ENCODE results near the gene CASQ2.
A peak's percentile ranks its signal among the peaks of the same experiment; 100 is the strongest.

Gene CASQ2

DNA sequence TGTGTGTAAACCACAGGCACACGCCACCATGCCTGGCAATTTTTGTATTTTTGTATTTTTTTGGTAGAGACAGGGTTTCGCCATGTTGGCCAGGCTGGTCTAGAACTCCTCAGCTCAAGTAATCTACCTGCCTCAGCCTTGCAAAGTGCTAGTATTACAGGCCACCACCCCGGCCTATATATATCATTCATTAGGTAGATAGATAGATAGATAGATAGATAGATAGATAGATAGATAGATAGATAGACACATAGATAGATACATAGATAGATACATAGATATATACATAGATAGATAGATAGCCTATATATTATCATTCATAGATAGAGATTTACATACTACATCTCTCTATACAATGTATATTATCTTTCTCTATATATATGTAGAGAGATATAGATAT, 80.8 kb downstream of the CASQ2 start:
- H3K4me3 ChIP-seq (ENCODE audit: low read depth, low read length): no peak overlapping the region
- no peak for DNase-seq (ENCODE audit: low read depth)
- TF ChIP-seq, protein P1, sequence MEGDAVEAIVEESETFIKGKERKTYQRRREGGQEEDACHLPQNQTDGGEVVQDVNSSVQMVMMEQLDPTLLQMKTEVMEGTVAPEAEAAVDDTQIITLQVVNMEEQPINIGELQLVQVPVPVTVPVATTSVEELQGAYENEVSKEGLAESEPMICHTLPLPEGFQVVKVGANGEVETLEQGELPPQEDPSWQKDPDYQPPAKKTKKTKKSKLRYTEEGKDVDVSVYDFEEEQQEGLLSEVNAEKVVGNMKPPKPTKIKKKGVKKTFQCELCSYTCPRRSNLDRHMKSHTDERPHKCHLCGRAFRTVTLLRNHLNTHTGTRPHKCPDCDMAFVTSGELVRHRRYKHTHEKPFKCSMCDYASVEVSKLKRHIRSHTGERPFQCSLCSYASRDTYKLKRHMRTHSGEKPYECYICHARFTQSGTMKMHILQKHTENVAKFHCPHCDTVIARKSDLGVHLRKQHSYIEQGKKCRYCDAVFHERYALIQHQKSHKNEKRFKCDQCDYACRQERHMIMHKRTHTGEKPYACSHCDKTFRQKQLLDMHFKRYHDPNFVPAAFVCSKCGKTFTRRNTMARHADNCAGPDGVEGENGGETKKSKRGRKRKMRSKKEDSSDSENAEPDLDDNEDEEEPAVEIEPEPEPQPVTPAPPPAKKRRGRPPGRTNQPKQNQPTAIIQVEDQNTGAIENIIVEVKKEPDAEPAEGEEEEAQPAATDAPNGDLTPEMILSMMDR (IDR thresholded peaks at IDR 0.05; ENCODE audit: insufficient read depth, low read depth, low read length, missing control alignments): no peak

DNA sequence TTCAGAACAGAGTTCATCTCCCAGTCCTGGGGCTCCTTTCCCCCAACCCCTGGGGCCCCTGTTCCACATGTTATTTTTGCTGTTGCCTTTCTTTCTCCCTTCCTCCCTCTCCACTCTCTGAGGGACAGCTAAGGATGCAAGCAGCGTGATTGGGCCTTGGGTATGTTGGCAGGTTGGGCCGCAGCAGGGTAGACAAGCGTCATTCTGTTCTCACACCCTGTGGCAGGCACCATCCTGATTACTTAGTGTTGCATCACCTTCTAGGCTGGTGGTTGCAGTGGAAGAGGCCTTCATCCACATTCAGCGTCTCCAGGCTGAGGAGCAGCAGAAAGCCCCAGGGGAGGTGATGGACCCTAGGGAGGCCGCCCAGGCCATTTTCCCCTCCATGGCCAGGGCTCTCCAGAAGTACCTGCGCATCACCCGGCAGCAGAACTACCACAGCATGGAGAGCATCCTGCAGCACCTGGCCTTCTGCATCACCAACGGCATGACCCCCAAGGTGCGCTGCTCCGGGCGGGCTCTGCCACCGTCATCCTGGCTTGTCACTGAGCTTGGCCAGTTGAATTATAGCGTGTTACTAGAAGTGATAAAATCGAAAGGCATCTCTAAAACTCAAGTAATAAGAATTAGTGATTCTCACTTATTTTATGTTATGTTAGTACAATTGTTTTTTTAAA, 83.3 kb downstream of the CASQ2 start:
- no peak for DNase-seq (ENCODE audit: low read depth)
- no peak overlapping the region for H3K4me3 ChIP-seq (ENCODE audit: low read depth, low read length)
- TF ChIP-seq, protein P1 (IDR thresholded peaks at IDR 0.05; ENCODE audit: insufficient read depth, low read depth, low read length, missing control alignments): no peak

DNA sequence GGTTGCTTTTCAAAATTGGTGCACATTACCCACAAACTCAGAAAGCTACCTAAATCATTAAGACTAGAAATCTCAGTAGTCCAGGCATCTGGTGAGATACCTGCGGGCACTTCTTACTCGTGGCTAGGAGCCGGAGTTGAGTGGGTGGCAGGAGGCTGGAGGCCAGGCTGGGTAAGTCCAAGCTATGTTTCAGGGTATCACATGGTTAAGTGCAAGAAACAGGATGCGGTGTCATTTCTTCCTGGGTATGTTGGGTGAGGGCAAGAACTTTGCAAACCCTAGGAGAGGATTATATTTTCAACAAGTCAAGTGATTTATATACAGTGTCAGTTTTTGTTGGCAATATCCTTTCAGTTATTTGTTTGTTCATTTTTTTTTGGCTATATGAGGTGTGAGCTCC, 85.7 kb downstream of the CASQ2 start:
- H3K4me3 ChIP-seq (ENCODE audit: low read depth, low read length): no peak overlapping the region
- TF ChIP-seq, protein P1 (IDR thresholded peaks at IDR 0.05; ENCODE audit: insufficient read depth, low read depth, low read length, missing control alignments): no peak
- no peak for DNase-seq (ENCODE audit: low read depth)

DNA sequence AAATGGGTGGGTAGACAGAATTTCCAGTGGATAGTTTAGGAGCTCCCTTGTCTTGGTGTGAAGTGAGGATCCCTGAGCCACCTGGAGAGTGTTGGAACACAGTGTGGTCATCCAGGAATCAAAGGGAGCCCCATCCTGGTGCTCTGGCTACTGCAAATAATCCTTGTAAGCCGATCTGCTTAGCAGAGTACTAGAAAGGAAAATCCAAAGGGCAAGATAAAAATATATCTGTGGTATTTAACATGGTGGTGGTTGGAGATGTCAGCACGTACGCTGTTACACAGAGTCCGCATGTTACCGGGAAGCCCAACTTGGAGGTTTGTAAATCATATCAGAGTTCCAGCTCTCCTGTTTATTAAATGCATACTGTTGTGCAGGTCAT, 87.8 kb downstream of the CASQ2 start:
- DNase-seq (ENCODE audit: low read depth): no peak
- no peak overlapping the region for H3K4me3 ChIP-seq (ENCODE audit: low read depth, low read length)
- TF ChIP-seq, protein P1 (IDR thresholded peaks at IDR 0.05; ENCODE audit: insufficient read depth, low read depth, low read length, missing control alignments): no peak

DNA sequence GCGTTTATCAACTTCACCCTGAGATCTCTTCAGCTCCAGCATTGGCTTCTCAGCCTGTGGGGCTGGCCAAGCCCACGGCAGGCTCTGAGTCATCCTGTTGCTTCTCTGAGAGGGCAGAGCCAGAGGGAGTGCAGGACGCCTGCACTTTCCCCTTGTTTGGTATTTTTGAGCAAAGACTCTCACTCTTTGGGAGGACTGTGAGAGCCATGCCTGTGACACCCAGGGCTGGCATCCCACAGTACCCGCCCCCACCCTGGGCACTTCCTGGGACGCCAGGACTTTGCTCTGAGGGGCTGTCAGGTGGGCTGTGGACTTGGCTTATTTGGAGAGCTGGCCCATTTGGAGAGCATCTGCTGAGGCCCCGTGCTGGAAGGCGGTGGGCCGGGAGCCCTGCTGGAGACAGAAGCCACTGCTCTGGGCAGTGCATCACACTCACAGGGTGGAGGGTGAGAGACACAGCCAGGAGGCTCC, 89.3 kb downstream of the CASQ2 start:
- no peak overlapping the region for H3K4me3 ChIP-seq (ENCODE audit: low read depth, low read length)
- TF ChIP-seq, protein P1 (IDR thresholded peaks at IDR 0.05; ENCODE audit: insufficient read depth, low read depth, low read length, missing control alignments): no peak
- peak; percentile 41 for DNase-seq (ENCODE audit: low read depth)

DNA sequence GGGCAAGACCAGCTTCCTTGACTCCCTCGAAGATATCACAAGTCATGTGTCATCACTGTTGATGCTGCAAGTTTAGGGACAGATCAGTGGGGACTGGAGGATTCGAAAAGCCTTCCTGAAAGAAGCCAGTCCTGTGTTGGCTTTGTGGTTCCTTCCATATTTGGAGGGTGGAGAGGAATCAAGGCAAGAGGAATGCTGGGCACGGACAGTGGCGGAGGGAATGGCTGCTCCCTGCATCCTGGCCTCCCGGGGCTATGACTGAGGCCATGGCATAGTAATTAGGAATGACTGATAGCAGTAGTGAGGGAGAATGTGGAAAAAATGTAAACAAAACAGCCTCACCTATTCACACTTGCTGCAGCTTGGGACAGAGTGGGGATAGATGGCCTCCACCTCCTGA, 90.4 kb downstream of the CASQ2 start:
- no peak overlapping the region for H3K4me3 ChIP-seq (ENCODE audit: low read depth, low read length)
- DNase-seq (ENCODE audit: low read depth): no peak
- TF ChIP-seq, protein P1 (IDR thresholded peaks at IDR 0.05; ENCODE audit: insufficient read depth, low read depth, low read length, missing control alignments): no peak

DNA sequence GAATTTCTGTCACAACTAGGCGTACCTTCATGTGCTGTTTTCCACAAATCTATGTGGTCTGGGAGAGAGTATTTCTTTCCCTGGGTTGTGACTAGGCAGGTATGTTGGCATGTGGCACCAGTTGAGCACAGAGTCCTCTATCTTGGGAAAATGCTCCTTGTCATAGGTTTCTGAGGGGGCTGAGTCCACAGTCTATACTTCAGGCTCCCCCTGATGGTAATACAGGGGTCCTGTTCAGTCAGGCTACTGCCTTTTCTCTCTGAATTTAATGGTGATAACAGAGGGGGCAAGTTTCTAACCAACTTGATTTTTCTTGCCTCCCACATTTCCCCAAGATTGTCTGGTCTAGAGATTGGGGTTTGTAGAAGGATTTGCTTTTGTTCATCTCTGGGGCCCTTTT, 90.9 kb downstream of the CASQ2 start:
- no peak overlapping the region for H3K4me3 ChIP-seq (ENCODE audit: low read depth, low read length)
- TF ChIP-seq, protein P1 (IDR thresholded peaks at IDR 0.05; ENCODE audit: insufficient read depth, low read depth, low read length, missing control alignments): no peak
- no peak for DNase-seq (ENCODE audit: low read depth)
